Smooth muscle cell of the brain vasculature (primary cell): Measurements from ENCODE around the gene RASAL3.
"Not testable (repeated sequence)": the region's sequence is repeated elsewhere in the genome, so short reads cannot be mapped to it uniquely, and the experiment has no call there.

Source experiments
- DNase-seq: peaks from one replicate; pipeline ENCODE4 v3.0.0-alpha.2; 2012; ENCODE audit warnings: low read depth, low spot score

The RASAL3 gene

DNA sequence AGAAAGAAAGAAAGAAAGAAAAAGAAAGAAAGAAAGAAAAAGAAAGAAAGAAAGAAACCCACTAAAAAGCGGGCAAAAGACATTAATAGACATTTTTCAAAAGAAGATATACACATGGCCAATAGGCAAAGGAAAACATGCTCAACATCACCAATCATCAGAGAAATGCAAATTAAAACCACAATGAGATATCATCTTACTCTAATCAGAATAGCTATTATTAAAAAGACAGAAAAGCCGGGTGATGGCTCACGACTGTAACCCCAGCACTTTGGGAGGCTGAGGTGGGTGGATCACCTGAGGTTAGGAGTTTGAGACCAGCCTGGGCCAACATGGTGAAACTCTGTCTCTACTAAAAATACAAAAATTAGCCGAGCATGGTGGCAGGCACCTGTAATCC is 9.5 kb upstream of the RASAL3 start:
- DNase-seq, result not testable (repeated sequence)

DNA sequence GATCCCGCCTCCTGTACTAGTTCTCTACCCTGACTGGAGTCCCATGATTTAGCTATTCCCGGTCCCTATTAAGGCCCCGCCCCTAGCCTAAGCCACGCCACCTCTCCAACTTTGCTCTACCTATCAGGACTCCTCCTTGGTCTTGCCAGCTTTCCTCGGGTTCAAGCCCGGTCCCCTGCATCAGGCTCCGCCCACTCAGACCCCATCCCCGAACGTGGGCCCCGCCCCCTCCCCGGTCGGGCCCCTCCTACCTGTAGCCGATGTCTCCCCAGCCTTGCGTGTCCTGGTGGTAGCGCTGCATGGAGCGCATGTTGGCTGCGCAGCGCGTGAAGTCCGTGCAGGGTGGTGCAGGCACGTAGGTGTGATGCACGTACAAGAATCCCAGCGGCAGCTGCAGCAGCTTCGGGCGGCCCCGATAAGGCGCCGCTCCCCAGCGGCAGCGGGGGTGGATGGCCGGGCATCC is 7.3 kb upstream of the RASAL3 start:
- no peak for DNase-seq

DNA sequence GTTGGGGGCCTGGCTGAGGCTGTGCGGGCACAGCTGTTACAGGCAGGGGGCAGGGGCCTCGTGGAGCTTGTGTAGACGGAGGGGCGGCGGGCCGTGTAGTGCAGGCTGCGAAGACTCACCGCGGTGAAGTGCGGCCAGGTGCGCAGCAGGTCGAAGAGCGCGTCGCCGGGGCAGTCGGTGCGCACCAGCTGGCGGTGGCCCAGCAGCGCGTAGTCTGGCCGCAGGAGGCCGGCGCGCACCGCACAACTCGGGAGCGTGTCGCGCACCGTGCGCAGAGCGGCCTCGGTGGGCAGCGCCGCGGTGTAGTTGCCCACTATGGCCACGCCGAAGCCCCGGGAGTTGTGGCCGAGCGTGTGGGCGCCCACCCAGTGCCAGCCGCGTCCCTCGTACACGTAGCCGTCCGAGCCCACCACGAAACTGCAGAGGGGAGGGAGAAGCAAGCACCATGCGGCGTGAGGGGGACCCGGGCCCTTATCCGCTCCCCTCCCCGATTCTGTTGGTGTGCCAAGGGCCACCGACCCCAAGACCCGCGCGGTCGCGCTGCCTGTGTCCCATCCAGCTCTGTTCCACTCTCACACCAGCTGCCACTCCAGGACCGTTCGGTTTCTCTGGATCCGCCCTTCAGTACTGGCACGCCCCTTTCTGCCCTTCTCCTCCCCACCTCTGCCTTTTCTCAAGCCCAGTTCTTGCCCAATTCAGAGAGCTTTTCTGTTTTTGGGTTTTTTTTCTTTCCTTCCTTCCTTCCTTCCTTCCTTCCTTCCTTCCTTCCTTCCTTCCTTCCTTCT is 5.4 kb upstream of the RASAL3 start:
- DNase-seq, result no peak

DNA sequence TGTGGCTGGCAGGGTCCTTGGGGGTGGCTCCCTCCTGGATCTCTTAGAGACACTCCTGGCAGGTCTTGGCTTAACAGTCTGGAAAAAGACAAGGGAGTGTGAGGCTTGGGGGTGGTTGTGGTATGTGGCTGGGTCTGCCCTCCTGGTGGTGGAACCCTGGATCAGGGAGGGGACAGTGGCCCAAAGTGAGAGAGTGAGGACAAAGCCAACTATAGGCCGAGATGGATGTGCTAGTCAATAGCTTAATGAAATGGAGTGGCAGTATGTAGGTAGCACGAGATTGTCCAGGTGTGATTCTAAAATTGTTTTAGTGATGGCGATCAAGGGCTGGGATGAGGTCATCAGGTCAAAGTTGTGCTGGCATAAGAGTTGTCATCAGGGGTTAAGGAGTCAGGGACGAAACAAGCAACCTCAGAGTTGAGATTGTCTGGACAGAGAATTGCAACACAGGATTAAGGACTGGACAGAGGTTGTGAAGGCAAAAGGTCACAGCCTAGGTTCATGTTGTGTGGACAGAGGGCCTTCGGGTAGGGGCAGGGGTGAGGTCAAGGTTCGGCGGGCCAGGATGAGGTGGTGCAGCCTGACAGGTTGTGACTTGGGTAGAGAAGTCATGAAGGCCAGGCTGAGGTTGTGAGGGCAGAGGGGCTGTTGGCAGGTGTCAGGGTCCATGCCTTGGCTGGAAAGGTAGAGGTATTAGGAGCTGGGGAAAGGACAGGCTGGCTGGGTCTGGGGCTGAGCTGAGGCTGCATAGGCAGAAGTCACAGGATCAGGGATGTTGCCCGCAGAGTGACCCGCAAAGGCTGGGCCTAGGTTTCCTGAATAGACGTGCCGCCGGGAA is 4.5 kb upstream of the RASAL3 start:
- no peak for DNase-seq

DNA sequence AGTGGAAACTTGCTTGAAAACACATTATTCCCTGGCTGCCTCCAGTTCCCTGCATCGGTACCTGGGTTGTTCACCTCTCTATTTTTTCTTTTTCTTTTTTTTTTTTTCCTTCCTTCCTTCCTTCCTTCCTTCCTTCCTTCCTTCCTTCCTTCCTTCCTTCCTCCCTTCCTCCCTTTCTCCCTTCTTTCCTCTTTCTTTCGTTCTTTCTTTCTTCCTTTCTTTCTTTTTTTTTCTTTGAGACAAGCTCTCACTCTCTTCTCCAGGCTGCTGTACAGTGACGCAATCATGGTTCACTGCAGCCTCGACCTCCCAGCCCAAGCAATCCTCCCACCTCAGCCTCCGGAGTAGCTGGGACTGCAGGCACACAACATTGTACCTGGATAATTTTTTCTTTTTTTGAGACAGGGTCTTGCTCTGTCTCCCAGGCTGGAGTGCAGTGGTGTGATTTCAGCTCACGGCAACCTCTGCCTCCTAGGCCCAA is 3.4 kb upstream of the RASAL3 start:
- no peak for DNase-seq

DNA sequence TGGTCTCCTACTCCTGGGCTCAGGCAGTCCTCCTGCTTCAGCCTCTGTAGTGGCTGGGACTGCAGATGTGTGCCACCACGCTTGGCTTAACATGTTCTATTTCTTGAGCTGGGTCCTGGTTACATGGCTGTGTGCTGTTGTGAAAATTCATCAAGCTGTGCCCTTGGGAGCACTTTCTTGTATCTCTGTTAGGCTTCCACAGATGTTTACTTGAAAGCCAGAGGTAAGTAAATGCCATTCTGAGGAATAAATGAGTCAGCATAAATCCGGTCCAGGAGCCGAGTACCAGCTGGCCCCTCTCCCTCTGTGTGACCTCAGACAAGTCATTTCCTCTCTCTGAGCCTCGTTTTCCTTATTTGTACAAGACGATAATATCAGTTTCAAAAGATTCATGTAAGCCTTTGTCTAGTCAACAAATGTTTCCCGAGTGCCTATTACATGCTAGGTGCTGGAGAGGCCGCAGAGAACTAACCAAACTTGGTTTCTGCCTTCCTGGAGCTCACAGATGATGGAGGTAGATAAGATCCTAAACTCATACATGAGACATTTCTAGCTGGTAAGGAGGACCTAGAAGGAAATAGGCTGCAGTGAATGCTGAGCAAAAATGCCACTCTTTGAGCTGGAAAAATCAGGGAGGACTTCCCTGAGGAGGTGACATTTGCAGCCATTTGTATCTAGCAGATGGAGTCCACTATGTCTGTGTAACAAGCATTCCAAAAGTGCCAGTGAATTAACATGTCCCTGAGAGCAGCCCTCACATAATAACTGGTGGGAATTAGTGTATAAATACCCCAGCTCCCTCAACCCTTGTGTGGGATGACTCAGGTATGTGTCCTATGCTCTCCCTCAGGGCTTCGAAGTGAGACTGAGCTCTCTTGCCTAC is 2.7 kb upstream of the RASAL3 start:
- no peak for DNase-seq

DNA sequence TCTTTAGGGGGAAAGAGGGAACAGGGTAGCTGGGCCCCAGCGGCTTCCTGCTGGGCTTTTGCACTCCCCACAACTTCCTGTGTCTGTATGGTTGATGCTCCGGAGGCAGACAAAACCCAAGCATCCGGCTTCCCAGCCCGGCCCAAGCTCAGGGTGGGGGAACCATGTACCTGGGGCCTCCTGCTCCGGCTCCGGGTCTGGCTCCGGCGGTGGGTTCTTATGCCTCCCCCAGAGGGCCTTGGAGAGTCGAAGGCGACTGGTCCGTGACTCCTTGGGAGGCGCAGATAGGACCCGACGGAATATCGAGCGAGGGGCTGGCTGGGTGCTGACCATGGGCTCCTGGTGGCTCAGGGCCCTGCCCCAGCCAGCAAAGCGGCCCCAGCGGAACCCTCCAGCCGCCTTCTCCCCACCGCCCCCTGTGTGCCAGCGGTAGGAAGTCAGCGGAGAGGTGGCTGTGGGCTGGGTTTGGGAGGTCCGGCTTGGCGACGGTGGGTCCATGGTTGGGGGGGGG is 428 bp downstream of the RASAL3 start:
- DNase-seq, result no peak

DNA sequence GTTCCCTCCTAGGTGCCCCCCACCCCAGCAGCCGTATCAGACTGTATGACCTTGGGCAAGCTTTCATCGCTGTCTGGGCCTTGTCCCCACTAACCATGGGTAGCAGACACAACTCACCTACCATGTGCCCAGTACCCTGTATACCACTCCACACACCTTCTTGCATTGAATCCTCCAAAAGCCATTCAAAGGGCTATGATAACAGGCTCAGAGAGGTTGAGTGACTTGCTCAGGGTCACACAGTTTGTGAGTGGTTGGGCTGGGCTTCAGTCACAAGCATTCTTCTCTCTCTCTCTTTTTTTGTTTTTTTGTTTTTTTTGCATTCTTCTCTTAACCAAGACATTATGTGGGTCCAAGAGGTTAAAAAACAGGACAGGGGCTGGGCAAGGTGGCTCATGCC is 2.6 kb downstream of the RASAL3 start:
- no peak for DNase-seq

DNA sequence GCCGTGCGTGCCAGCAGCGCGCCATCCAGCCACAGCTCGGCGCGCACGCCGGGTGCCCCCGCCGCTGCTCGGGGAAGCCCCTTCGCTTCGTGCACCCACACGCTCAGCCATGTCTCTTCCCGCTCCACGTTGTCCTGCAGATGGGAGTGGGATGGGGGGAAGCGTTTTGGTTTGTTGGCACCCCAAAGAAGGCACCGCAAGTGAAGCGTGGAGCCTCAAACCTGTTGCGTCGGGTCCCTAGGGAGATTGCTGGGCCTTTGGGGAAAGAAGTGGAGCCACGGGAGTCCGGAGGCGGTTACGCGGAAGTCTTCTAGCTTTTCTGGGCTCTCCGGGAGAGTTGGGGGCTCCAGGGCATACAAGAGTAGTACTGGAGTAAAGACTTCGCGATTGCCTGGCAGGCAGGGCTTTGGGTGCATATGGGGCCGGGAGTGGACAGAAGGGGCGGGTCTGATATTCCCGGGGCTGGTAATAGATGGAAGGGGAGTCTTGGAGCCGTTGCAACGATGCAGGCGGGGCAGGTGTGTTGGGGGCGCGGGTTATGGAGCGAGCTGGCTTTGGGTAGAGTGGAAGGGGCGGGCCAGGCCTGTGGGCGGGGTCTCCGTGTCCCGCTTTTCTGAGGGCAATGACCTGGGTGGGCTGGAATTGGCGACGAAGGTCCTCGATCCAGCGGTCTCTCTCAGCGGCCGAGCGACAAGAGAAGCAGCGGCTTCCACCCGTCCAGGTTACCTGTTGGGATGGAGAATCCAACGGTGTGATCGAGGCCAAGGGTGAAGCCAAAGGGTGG is 6.5 kb downstream of the RASAL3 start:
- DNase-seq, result no peak

DNA sequence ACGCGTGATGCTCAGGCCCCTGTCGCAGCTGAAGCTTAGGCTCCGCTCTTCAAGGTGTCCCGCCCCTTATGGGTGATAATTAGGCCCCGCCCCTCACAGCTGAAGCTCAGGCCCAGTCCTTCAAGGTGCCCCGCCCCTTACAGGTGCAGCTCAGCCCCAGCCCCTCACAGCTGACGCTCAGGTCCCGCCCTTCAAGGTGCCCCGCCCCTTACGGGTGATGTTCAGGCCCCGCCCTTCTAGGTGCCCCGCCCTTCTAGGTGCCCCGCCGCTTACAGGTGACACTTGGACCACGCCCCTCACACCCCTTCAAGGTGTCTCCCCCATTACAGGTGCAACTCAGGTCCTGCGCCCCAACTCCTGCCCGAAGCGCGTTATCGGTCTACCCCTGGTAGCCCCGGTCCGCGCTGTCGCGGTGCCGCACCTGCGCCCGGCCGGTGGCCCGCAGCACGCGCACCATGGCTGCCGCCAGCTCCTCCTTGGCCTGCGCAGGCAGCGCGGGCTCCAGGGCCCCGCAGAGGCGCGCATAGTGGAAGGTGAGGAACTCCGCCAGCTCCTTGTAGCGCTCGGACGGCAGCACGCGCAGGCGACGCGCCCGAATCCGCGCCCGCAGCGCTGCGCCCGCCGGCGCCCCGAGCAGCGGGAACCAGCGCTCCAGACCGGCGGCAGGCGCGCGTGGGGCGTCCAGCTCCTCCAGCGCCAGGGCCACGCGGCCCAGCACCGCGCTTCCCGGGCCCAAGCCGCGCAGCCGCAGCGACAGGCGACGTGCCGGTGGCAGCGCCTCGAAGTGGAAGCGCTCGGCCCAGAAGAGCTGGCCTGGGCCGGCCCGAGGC is 7.3 kb downstream of the RASAL3 start:
- DNase-seq, result no peak

DNA sequence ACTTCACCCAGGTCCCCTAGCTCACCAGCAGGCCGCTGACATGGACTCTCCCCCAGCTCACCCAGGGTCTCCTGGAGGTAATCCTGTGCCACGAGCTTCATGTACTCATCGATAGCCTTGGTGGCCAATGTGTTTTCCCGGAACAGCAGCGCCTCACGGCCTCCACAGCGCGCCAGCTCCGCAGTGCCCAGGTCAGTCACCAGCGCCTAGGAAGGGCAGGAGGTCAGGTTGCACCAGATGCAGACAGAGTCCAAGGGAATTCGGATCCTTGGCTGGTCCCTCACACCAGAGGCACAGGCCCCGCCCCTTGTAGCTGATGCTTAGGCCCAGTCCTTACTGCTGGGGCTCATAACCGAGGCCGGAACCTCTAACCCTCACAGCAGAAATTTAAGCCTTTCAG is 7.9 kb downstream of the RASAL3 start:
- DNase-seq, result no peak

DNA sequence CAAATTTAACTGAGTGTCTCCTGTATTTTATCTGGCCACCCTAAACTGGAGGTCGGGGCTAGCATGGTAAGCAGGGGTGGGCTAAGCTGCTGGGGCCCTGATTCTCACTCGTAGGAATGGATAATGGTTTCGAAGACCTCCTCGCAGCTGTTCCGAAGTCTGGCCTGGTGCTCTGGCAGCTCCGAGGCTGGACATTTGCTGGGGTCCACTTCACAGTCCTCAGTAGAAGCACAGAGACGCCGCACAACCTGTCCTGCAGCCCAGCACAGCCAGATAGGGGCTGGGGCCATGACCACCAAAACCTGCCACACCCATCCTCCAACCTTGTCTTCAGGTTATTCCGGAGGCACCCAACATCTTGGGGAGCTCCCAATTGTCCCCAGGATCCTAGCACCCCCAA is 8.3 kb downstream of the RASAL3 start:
- no peak for DNase-seq

DNA sequence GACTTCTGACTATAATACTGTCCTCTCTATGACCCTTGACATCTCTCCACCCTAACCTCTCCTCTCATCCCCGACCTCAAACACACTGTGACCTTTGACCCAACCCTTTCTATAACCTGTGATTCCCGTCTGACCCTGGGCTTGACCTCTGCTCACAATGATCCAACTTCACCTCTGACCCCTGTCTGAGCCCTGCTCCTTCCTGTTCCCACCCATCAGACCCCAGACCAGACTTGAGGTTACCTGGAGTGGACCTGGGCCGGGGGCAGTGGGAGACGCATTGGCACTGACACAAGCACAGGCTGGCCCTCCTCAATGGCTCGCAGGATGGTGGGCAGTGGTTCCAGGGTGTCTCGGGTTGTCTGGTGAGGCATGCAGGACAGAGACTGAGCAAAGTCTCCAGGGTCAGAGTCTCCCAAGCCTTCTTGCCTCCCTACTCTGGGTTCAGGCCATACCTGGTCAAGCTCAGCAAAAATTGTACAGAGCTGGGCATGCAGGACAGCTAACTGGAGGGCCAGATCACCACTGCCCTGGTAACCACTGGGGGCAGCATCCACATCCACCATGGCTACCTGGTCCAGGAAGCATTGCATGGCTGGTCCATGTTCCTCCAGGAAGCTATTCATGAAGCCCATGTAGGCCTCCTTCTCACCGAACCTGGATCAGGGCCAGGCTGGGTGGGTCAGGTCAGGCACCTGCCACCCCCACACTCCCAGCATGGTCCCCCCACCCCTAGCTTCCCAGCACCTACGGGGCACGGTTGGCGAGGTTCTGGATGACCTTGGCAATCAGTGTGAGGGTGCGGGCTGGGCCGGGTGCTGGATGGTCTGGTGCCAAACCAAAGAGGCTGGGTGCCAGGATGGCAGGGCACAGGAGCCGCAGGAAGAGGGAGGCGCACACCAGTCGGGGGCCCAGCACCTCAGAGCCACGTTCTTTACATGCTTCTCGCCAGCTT is 10.2 kb downstream of the RASAL3 start:
- DNase-seq, result no peak

DNA sequence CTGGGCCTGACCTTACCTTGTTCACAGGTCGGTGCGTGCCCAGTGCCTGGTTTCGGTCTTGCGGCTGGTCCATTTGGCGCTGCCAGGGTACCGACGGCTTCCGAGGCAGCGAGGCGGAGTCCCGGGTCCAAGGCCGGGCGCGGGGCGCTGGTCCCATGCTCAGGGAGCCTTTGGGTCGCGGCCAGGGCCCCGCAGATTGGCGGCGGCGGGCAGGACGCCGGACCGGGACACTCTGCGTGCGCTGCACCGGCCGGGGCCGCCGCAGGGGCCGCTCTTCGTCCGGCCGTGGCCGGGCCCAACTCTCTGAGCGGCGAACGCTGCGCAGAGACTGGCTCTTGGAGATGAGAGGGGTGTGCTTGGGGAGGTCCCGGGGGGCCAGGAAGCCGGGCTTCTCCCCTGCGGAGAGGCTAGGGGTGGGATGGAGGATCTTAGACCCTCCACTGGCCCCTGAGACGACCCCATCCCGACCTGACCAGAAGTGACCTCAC is 11.2 kb downstream of the RASAL3 start:
- no peak for DNase-seq

DNA sequence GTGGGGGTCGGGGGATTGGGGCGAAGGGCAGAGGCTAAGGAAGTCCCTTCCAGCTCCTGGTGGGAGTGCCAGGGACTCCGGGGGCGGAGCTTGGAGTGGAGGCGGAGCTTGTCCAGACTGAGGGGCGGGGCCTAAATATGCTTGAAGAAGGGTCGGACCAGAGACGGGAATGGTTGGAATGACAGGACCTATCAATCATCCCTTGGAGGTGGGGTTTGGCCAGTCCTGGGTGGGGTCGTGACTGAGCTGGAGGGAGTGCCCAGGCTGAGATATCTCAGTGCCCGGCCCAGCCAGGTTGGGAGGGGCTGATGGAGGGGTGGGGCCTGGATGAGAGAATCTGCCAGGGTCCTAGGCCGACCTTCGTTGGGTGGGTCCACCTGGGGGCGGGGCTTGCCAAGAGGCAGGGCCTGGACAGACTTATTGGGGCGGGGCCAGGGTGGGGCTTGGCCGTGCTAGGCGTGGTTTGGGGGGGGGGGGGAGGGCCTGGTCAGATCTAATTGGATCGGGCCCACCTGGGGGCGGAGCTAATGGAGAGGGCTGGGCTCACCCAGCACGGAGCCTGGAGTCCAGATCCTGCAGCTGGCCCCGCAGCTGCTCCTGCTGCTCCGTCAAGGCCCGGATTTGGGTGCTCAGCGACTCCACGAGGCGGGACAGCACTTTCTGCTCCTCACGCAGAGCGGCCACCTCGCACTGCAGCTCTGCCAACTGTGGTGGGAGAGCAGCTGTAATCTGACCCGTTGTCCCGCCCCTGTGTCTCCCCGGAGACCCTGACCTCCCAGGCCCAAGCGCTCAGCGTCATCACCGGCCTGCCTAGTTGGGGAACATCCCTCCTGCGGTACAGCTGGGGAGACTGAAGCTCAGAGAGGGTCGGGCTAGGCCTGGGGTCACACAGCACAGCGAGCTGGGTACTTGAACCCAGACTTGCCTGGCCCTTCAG is 12.0 kb downstream of the RASAL3 start:
- peak; percentile 70 for DNase-seq

DNA sequence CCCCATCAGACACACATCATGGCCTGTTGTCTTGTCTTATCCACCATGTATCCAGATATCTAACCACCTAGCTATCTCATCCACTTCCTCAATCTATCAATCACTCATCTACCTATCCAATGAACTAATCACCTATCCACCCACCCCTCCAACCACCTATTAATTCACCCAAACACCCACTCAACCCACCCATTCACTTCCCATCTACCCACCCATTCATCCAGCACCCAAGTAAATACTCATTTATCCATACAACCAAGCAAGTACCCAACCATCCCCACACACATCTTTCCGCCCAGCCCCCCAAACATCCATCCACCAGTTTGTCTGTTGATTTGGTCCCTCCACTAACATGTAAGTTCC is 13.8 kb downstream of the RASAL3 start:
- no peak for DNase-seq
